GM23338 (cell line): ENCODE data around the gene EIF4G3. TPM values are rescaled to one million over a fixed set of nuclear protein-coding genes. Genes with fewer than 3 reads are reported as not detected.
A peak's percentile ranks its signal among the peaks of the same experiment; 100 is the strongest.

ENCODE experiments used
- ATAC-seq: fragments of 200-7000 bp; cut with Tn5 transposase; 3 replicates; pipeline ENCODE4 v1.9.1; 2020
- DNase-seq: peaks from one replicate; pipeline ENCODE4 v3.0.0-alpha.2; 2015; ENCODE audit warnings: low spot score
- H2AFZ ChIP-seq: fragments of 200-600 bp; sonication (generic); 2 replicates; pipeline ENCODE4 v1.8.0; 2016; ENCODE audit warnings: antibody characterized with exemption, mild to moderate bottlenecking, moderate library complexity
- H3F3A ChIP-seq: fragments of 200-600 bp; sonication (generic); replicated peaks from 2 replicates; pipeline ENCODE4 v1.8.0; 2017; ENCODE audit warnings: antibody characterized with exemption, mixed run types, low read depth
- H3K27ac ChIP-seq: fragments of 200-600 bp; sonication (generic); 2 replicates; pipeline ENCODE4 v1.6.1; 2016; ENCODE audit warnings: low read depth
- H3K27me3 ChIP-seq: fragments of 200-600 bp; sonication (generic); 2 replicates; pipeline ENCODE4 v1.8.0; 2016; ENCODE audit warnings: mild to moderate bottlenecking, mixed run types, moderate library complexity; ENCODE audit not compliant: insufficient read depth
- H3K36me3 ChIP-seq: fragments of 200-600 bp; sonication (generic); 2 replicates; pipeline ENCODE4 v1.8.0; 2016; ENCODE audit warnings: mild to moderate bottlenecking; ENCODE audit not compliant: insufficient read depth
- H3K4me1 ChIP-seq: fragments of 200-600 bp; sonication (generic); 2 replicates; pipeline ENCODE4 v1.8.0; 2016; ENCODE audit warnings: mild to moderate bottlenecking, moderate library complexity; ENCODE audit not compliant: insufficient read depth
- H3K4me2 ChIP-seq: fragments of 200-600 bp; sonication (generic); 2 replicates; pipeline ENCODE4 v1.7.1; 2017; ENCODE audit warnings: mixed run types
- H3K4me3 ChIP-seq: fragments of 200-600 bp; sonication (generic); 2 replicates; pipeline ENCODE4 v1.6.1; 2016; ENCODE audit warnings: mixed run types
- H3K79me2 ChIP-seq: fragments of 200-600 bp; sonication (generic); replicated peaks from 2 replicates; pipeline ENCODE4 v1.8.0; 2017; ENCODE audit warnings: mild to moderate bottlenecking; ENCODE audit not compliant: insufficient read depth
- H3K9me2 ChIP-seq: fragments of 200-600 bp; sonication (generic); 2 replicates; pipeline ENCODE4 v1.8.0; 2017; ENCODE audit not compliant: insufficient read depth
- H4K20me1 ChIP-seq: fragments of 200-600 bp; sonication (generic); replicated peaks from 2 replicates; pipeline ENCODE4 v1.8.0; 2017; ENCODE audit warnings: mild to moderate bottlenecking; ENCODE audit not compliant: insufficient read depth
- H3K27ac Mint-ChIP-seq: 2 replicates; pipeline ENCODE4 v1.8.0; 2020; ENCODE audit warnings: inconsistent platforms, mild to moderate bottlenecking, moderate library complexity, mixed read lengths
- H3K27me3 Mint-ChIP-seq: 3 replicates; pipeline ENCODE4 v1.8.0; 2022; ENCODE audit warnings: low read depth, mild to moderate bottlenecking, moderate library complexity, mixed read lengths, inconsistent platforms; ENCODE audit not compliant: insufficient read depth, poor library complexity
- H3K36me3 Mint-ChIP-seq: 3 replicates; pipeline ENCODE4 v1.8.0; 2021; ENCODE audit warnings: low read depth, mild to moderate bottlenecking, inconsistent platforms, moderate library complexity, mixed read lengths
- H3K4me1 Mint-ChIP-seq: 3 replicates; pipeline ENCODE4 v1.8.0; 2020; ENCODE audit warnings: mild to moderate bottlenecking, inconsistent platforms, mixed read lengths
- H3K4me3 Mint-ChIP-seq: 3 replicates; pipeline ENCODE4 v1.8.0; 2021; ENCODE audit warnings: moderate library complexity, mild to moderate bottlenecking, inconsistent platforms, mixed read lengths
- H3K9me3 Mint-ChIP-seq: 3 replicates; pipeline ENCODE4 v1.8.0; 2020; ENCODE audit warnings: moderate library complexity, mild to moderate bottlenecking, inconsistent platforms, mixed read lengths
- NANOG ChIP-seq: IDR thresholded peaks from 2 replicates; pipeline ENCODE4 v1.6.1; 2016; ENCODE audit warnings: antibody characterized with exemption, borderline replicate concordance
- ZNF114 ChIP-seq: fragments of 250-450 bp; sonication (Bioruptor Pico); IDR thresholded peaks from 2 replicates; pipeline ENCODE4 v1.5.0; 2020; ENCODE audit warnings: mild to moderate bottlenecking, moderate library complexity
- ZNF462 ChIP-seq: fragments of 250-450 bp; sonication (Bioruptor Pico); IDR thresholded peaks from 2 replicates; pipeline ENCODE4 v1.5.0; 2020; ENCODE audit warnings: mild to moderate bottlenecking, moderate library complexity
- polyA plus RNA-seq: library from polyadenylated mRNA; unstranded; fragments of >200 nt; fragmentation: Nextera tagmentation; extraction: Ambion mirVana; gene quantifications from 2 replicates; pipeline ENCODE4 v1.2.1, GENCODE V29; 2016
- total RNA-seq: library from RNA; depleted of rRNA; stranded (reverse); fragments of >200 nt; shearing (Covaris generic); gene quantifications from 2 replicates; pipeline ENCODE4 v1.2.3, GENCODE V29; 2014

EIF4G3 gene
- total and polyA plus RNA-seq, 2 experiments from 2014 or later = 37.9 to 68.1 TPM

GRCh38 chr1:20987831-20988825, 188.6 kb downstream of the EIF4G3 start:
- Mint-ChIP-seq H3K4me1 (peaks cover 10% of the 10 kb centered on the region), H3K36me3 (no peaks in the 10 kb centered on the region), H3K4me3 (no peak overlapping the region), H3K9me3 (no peaks in the 10 kb centered on the region), H3K27me3 (peaks cover 5% of the 10 kb centered on the region), H3K27ac (no peak overlapping the region)
- no peak for DNase-seq
- Histone ChIP-seq H3K27me3 (no peaks in the 10 kb centered on the region), H3K4me2 (no peak overlapping the region), H3K4me3 (no peak overlapping the region), H3K79me2 (peaks cover 30% of the 10 kb centered on the region), H3K9me2 (no peaks in the 10 kb centered on the region), H4K20me1 (peaks cover 15% of the 10 kb centered on the region), H3K27ac (peak overlapping the region; percentile 16; the same call in 1 of the 2 replicates), H3K4me1 (peaks cover 8% of the 10 kb centered on the region; the same call in 1 of the 2 replicates), H3F3A (0 out of 2 replicates have a peak, but pooled peaks cover under 1% of the 10 kb centered on the region), H3K36me3 (no peaks in the 10 kb centered on the region), H2AFZ (no peak overlapping the region)
- no peak for ATAC-seq
- TF ChIP-seq NANOG (no peak), ZNF462 (CRISPR knock-in tag) (no peak), ZNF114 (no peak)
